GM21619 (cell line): Measurements from ENCODE around the gene CAMKMT.

ENCODE experiments used
- ATAC-seq: cut with Tn5 transposase; IDR thresholded peaks from one replicate; pipeline ENCODE4 v1.9.1; 2021; ENCODE audit not compliant: unreplicated experiment

The CAMKMT gene

DNA sequence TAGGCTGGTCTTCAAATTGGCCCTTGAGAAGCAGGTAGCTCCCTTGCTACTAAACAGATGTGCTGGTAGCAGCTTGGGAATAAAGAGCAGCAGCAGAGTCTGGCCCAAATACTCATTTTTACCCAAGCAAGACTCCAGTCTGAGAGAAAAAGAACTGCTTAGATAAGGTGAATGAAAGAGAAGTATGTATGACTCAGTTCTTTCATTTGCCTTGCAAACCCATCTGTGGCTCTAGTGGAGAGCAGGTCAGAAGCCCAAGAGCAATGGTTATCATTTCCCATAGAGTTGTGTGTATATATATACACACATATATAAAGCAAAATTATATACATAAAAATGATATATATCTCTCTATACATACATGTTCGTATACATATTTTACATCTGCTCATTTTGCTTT lies 80.3 kb downstream of the CAMKMT start:
- ATAC-seq = no peak

DNA sequence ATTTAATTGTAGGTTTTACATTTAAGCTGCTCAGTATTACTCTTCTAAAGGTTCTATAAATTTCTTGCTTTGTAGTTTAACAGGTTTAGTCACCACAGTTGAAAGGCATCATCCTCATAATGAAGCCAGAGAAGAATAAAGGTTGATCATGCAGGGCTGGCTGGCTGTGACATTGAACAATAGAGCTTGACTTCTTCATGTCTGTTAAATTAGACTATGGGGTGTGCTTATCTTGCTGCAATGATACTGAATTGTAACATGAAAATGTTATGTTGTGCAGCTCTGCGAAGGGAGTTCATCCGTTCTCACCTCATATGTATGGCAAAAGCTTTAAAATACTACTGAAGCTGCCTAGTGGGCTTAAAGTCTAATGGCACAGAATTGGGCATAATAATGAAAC lies 81.8 kb downstream of the CAMKMT start:
- no peak for ATAC-seq

DNA sequence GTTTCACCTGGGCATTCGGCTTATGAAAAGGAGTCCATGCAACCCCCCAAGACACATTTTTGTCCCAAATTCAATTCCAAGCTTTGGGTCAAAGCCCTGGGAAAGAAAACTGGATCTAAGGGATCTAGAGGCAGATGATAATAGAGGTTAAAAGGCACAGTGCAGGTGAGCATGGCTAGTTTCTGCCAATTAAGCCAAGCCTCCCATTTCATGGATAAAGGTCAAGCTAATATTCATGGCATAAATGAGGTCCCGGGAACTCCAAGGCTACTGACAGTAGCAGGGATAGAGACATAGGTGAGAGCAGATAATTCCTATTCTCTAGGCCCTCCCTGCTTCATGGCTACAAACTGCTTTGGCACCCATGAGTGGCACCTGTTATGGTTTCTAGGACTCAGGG lies 83.1 kb downstream of the CAMKMT start:
- ATAC-seq = no peak

DNA sequence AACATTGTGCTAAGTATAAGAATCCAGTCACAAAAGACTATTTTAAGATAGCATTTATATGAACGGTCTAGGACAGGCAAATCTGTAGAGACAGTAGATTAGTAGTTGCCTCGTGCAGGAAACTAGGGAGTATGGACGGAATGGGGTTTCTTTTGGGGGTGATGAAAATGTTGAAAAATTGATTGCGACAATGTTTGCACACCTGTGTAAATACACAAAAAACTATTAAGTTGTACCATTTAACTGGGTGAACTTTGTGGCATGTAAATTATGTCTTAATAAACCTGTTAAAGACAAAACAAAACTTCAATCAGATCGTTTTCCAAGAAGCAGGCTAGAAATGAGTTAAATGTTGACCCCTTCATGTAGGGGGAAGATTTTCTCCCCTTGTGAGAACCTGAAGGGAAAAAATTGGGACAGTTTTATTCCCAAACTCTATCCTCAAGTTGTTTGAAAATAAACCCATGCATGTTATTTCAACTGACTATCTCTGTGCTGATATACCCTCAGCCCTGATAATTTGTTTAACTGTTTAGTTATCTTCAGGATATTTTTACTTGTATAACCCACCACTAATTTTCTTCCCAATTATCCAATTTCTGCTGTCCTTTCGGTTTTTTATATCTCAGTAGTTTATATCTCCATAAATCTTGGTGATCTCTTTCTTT lies 87.2 kb downstream of the CAMKMT start:
- ATAC-seq = no peak

DNA sequence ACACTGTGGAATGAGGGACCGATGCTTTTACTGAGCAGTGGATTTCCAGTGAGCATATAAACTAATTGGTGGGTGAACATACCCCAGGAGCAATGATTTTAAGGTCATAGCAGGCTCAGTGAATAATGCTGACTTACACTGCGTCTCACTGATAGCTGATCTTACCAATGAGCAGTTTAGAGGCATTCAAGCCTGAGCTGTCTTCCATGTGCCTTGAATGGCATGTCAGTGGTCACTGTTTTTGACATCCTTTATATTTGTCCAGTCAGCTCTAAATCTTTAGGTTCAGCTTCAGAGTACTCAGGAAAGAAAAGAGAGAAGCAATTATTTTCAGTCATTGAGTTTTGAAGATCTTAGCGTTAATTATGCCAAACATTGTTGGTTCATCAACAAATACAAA lies 88.3 kb downstream of the CAMKMT start:
- ATAC-seq = no peak

DNA sequence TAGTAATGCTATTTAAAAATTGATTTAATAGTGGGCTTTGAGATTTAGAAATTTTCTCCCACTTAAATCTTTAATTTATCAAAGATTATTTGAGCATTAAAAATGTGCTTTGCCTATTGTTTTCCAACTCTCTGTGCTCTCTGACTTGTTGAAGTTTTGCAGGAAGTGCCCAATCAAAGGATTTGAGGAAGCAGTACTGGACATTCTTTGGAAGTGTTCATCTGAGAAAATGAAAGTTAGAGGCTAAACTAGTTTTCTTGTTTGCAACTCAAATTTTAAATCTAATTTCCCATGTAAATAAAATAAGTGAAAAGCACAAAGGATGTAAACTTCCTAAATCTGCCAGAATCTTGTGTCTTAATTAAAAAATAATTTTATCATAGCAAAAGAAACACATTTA lies 89.1 kb downstream of the CAMKMT start:
- no peak for ATAC-seq

DNA sequence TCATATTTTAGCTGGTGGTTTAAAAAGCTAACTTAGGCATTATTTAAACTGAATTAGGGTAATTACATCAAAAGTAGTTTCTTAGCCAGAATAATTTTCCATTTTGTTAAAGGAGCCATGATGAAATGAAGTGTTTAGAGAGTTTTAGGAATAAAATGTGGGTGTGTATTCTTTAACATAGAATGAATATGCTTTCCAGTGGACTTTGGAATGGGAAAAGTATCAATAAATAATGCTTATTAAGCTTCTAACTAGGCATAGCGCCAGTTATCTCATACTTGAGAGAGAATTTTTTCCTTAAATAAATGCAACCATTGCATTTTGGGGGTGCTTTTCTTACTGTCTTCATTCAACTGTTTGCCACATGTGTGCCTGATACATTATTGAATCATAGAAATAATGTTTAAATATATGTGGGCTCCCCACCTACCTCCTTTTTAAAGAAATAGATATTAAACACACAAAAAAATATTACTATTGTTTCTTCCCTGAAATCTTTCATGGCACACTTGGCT lies 90.4 kb downstream of the CAMKMT start:
- no peak for ATAC-seq

DNA sequence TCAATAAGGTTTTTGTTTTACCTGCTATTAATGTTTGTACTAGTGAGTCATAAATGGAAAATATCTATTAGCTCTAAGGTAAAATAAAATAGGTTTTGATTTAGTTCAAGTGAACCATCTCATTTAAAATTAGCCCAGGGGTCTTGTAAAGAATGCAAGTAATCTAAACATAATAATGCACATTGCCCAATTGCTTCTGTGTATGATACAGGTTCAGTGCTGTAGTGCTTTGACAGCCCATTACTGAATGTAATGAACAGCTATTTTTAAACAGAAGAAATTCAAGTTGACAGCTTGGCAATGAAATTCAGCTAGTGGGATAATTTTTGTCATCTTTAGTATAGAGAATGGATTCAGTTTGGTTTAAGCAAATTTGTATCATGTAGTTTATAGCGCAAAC lies 91.5 kb downstream of the CAMKMT start:
- ATAC-seq = no peak

DNA sequence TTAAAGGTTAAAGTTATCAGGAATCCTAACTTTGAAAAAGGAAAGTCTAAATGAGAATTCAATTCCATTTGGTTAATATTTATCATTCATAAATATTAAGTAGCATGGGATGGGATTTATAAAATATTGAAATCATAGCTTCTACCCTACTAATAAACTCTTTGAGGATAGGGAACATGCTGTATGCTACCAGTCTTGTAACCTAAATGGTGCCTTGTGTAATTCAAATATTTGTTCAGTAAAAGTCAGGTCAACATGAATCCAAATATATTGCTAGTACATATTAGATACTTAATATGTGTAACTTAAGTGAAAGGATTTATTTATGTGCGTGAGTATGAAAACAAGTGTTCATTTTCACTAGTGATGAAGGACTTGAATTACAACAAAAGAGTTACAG lies 94.1 kb downstream of the CAMKMT start:
- no peak for ATAC-seq

DNA sequence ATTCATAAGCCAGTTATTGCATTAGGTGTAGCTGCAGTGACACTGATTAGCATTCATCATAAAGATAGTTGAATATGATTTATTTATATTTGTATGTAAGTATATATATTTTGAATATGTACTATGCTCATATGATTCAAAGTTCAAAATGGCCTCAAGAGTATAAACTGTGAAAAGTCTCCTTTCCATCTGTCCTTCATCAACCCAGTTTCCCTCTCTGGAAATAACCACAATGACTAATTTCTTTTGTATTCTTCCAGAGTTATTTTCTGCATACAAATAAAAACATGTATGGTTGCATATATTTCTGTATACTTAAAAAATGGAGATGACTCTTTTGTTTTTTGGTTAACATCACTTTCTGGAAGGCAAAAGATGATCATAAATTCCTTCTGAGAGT lies 95.2 kb downstream of the CAMKMT start:
- ATAC-seq = no peak

DNA sequence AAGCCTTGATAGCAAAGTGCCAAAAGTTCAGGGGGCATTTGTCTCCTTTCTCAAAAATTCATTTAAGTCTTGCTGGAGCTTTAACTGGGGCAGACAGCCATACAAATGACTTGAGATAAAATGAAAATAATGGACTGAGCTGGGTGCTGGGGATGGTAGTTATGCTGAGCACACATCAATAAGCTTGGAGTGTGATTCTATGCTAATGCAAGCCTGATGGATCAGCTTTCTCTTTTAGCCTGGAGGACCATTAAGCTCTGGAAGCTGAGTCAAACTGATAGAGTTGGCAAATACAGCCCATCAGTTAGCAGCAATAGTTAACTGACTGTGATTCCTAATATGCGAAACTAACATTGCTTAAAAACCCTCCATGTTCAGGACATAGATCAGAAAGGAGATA lies 98.0 kb downstream of the CAMKMT start:
- no peak for ATAC-seq

DNA sequence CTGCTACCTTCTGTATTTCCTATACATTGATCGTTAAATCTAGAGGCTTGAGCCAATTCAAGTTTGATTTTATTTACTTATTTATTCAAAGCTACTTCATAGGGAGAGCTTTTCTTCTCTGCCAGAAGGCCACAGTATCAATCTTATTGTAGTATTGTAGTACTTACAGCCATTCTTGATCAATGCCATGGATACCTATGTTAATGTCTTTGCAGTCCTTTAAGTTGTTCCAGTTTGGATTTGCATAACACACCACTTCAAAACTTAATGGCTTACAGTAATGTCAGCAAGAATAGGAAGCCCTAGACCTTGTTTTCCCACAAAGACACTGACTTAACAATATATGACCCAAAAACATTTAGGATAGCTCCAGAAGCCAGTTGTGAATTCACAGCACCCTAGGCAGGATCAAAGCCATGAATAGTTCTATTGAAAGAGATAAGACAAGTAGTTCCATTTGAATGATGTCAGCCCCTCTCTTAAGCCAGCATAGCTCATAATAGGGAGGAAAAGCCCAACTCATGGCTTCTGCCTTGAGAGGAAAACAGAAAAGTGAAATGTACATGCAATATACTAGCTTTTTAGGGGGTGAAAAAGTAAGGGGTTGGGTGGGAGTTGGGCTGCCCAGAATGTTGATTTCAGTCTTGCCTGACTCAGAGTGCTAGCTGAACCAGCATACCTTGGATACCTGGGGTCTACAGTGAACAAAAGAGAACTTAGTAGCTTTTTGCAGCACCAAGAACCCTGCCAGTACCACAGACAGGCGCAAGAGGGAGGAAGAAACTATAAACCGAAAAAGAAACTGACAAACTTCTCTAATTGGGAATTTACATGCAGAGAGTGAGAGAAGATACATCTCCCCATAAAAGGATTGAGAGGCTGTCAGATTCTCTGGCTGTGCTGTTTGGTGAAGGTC lies 101.4 kb downstream of the CAMKMT start:
- ATAC-seq = no peak

DNA sequence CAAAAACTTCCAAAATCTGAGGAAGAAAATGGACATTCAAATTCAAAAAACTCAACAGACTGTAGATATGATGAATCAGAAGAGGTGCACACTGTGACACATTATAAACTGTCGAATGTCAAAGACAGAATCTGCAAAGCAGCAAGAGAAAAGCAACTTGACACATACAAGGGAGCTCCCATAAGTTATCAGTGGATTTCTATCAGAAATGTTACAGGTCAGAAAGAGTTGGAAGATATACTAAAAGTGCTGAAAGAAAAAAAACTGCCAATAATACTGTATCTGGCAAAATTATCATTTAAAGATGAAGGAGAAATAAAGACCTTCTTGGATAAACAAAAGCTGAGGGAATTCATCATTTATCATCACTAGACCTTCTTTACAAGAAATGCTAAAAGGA lies 102.7 kb downstream of the CAMKMT start:
- no peak for ATAC-seq

DNA sequence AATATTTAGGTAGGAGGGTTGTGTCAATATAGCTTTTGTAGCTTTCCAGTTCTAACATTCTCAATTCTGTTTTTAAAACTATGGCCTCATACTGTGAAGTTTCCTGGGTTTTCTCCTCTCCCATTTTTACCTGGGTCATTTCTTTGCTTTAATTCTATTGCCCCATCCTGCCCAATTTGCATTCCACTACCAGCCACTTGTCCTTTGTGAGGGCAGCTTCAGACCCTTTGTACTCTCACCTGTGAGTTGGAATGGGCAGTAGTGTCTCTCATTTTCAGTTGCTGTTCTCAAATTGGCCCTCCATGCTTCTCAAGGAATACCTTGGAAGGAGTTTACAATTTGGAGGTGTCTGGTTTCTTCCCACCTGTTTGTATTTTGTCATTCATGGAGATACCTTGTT lies 108.4 kb downstream of the CAMKMT start:
- no peak for ATAC-seq

DNA sequence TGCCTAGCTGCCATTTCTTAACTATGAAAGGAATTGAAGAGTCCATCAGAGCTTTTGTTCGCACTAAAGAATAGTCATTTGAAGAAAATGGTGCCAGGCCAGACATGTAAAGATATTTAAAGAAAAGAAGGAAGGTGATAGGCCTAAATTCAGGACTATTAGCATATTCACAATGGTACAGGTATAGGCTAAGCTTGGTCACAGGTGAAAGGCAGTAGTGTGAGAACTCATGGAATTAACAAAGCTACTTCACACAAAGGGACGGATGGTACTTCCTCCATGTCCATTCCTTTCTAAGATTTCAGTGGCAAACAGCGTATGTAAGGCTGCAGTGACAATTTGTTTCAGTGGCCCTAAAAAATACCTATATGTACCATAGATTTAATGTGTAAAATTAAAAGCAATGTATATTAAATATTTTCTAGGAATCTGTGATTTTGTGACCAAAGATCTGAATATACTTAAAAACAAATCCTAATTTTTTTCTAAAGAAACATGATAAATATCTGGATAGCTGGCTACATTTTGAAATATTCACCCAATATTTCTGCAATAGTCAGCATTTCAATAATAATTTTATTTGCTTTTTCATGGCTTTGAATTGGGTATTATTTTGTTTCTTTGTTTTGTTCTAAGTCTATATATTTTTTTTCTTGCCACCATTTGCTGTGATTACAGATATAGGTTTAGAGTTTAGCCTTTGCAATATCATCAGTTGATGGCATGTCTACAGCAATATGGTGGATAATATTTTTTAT lies 116.1 kb downstream of the CAMKMT start:
- ATAC-seq = no peak

DNA sequence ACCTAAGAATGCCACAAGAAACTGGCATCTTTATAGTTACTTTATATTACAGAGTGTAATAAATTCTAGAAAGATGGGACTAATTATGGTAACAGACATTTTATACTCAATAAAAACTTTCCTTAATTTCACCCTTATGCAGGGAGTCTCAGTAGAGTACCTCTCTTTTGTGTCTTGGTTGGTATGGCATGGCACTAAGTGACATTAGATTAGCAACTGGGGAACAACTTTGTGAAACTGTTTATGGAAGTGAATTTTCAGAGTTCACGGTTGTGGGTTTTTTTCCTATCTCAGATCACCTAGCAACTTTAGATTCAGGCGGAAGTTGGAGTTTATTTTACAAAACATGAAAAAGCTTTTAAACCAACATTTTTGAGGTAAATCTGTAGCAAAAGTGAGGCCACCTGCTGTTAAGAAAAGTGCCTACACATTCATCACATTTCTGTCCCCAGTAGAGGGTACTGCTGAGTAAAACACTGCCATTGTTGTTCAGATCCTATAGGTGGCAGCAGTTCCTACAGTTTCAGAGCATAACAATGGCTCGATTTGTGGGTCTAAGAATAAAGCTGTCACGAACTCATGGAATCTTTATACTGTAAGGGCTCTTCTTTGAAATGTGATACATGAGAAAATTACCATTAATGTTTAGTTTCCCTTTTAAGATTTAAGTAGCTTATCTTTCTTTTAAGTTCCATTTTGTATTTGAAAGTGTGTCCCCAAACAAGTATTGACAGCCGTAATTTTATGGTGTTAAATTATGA lies 117.6 kb downstream of the CAMKMT start:
- ATAC-seq = peak; percentile 98

DNA sequence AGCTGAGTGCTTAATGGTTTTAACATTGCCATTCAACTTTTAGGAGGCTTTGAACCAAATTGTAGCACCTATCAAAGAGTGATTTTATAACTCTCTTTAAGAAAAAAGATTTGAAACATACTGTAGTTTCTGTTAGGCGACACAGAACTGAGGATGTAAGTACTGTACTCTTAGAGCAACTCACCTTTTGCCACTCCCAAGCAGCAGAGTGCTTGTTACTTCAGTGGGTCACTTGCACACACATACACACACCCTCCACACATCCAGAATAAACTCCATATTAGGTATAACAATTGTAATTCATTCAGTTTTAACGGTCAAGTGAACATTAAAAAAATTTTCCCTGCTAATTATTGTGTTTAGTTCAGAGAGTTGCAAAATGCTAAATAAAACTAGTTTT lies 118.3 kb downstream of the CAMKMT start:
- no peak for ATAC-seq

DNA sequence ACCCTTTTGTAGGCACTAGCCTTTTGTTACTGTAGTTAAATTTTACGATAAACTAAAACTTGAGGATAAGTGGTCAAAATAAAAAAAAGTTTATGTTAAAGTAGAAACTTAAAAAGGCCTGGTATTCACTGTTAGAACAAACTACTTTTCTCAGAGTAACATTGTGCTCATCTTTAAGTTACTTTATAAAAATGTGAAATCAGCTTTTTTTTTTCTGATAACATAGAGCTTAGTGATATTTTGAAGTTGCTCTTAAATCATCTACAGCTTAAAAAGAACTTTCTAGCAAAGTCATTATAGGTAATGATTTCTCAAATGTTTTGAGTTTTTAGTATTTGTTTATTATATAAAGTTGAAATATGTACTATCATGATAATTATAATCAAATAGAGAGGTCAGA lies 125.3 kb downstream of the CAMKMT start:
- no peak for ATAC-seq

DNA sequence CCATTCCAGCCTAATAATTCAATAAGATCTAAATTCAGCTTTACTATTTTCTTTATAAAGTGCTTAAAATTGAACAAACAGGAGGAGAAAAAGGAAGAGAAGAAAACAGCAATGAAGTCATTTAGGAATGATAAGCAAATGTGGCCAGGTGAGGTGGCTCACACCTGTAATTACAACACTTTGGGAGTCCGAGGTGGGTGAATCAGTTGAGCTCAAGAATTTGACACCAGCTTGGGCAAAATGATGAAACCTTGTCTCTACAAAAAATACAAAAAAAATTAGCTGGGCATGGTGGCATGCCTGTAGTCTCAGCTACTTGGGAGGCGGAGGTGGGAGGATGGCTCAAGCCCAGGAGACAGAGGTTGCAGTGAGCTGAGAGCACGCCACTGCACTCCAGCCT lies 129.0 kb downstream of the CAMKMT start:
- ATAC-seq = no peak

DNA sequence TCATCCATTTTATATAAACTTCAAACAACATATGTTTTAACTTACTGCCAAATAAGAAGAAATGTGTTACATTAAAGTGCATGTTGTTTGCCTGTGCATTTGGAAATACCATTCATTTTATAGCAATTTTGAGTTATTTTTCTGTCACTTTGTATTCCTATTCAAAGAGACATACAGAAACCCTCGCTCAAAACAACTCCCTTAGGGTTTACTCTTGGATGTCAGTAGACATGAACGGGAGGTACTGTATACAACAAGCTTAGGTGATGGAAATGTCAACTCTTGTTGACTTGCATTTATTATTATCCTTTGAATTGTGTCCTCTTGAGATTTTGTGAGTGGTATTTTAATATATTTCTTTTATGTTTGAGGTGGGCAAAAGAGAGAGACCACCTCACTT lies 132.3 kb downstream of the CAMKMT start:
- ATAC-seq = no peak

DNA sequence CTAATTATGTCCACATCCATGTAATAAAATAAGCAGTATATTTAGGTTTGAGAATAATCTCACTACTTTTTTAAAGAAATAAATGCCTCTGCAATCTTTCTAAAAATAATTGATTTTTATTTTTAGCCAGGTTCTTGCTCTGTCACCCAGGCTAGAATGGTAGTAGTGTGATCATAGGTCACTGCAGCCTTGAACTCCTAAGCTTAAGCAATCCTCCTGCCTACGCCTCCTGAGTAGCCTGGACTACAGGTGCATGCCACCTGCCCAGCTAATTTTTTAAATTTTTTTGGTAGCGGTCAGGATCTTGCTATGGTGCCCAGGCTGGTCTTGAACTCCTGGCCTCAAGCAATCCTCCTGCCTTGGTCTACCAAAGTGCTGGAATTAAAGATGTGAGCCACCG lies 133.3 kb downstream of the CAMKMT start:
- ATAC-seq = no peak
